ENCODE measurements around the gene LRRC8D.

GRCh38 chr1:89974256-89974655, 153.4 kb downstream of the LRRC8D start:
- TF ChIP-seq CTCF (IDR thresholded peaks at IDR 0.05) = no peak
- no peak for TF ChIP-seq POLR2A (IDR thresholded peaks at IDR 0.05)

Measured in breast epithelium (tissue), 3 donors.